OCI-LY1 (cell line): ENCODE results near the gene LRRC4.

Experiments used
- H2AFZ ChIP-seq: fragments of 200-600 bp; sonication (generic), shearing (Covaris generic); 2 replicates; pipeline ENCODE4 v1.6.0; 2014; ENCODE audit warnings: antibody characterized with exemption, mild to moderate bottlenecking, low read length
- H3F3A ChIP-seq: fragments of 200-600 bp; sonication (generic), shearing (Covaris generic); 2 replicates; pipeline ENCODE4 v1.6.0; 2014; ENCODE audit warnings: mild to moderate bottlenecking, antibody characterized with exemption, low read length, moderate library complexity; ENCODE audit not compliant: insufficient read depth
- H3K27ac ChIP-seq: fragments of 200-600 bp; sonication (generic); 2 replicates; pipeline ENCODE4 v1.5.1; 2014; ENCODE audit warnings: low read length, mixed run types, mild to moderate bottlenecking, low read depth; ENCODE audit not compliant: poor library complexity, severe bottlenecking
- H3K27me3 ChIP-seq: fragments of 200-600 bp; sonication (generic); 2 replicates; pipeline ENCODE4 v1.6.0; 2014; ENCODE audit warnings: antibody characterized with exemption, mild to moderate bottlenecking, low read length, moderate library complexity; ENCODE audit not compliant: insufficient read depth
- H3K36me3 ChIP-seq: fragments of 200-600 bp; sonication (generic); 2 replicates; pipeline ENCODE4 v1.6.1; 2014; ENCODE audit warnings: mild to moderate bottlenecking, antibody characterized with exemption, low read length, moderate library complexity, mixed read lengths; ENCODE audit not compliant: insufficient read depth
- H3K4me1 ChIP-seq: fragments of 200-600 bp; sonication (generic); 2 replicates; pipeline ENCODE4 v1.5.1; 2014; ENCODE audit warnings: mild to moderate bottlenecking, low read length, moderate library complexity; ENCODE audit not compliant: insufficient read depth, severe bottlenecking
- H3K4me2 ChIP-seq: fragments of 200-600 bp; sonication (generic), shearing (Covaris generic); 2 replicates; pipeline ENCODE4 v1.6.1; 2014; ENCODE audit warnings: low read length
- H3K4me3 ChIP-seq: fragments of 200-600 bp; sonication (generic); 2 replicates; pipeline ENCODE4 v1.5.1; 2014; ENCODE audit warnings: low read length, low read depth, mild to moderate bottlenecking, mixed read lengths; ENCODE audit not compliant: poor library complexity, severe bottlenecking
- H3K79me2 ChIP-seq: fragments of 200-600 bp; shearing (Covaris generic); 2 replicates; pipeline ENCODE4 v1.6.1; 2016; ENCODE audit warnings: mixed run types, low read length, mixed read lengths; ENCODE audit not compliant: insufficient read depth
- H3K9ac ChIP-seq: fragments of 200-600 bp; sonication (generic), shearing (Covaris generic); 2 replicates; pipeline ENCODE4 v1.6.1; 2014; ENCODE audit warnings: mild to moderate bottlenecking, low read length, mixed read lengths
- H3K9me2 ChIP-seq: fragments of 200-600 bp; sonication (generic), shearing (Covaris generic); 2 replicates; pipeline ENCODE4 v1.6.1; 2014; ENCODE audit warnings: low read depth, mild to moderate bottlenecking, low read length, mixed read lengths
- H3K9me3 ChIP-seq: fragments of 200-600 bp; shearing (Covaris generic); 2 replicates; pipeline ENCODE4 v1.6.1; 2014; ENCODE audit warnings: low read length, mixed read lengths
- H4K20me1 ChIP-seq: fragments of 200-600 bp; sonication (generic), shearing (Covaris generic); 2 replicates; pipeline ENCODE4 v1.6.0; 2016; ENCODE audit warnings: mild to moderate bottlenecking, low read length; ENCODE audit not compliant: insufficient read depth
- EZH2 ChIP-seq: fragments of 200-600 bp; sonication (generic), shearing (Covaris generic); IDR thresholded peaks from 2 replicates; pipeline ENCODE4 v1.8.0; 2017; ENCODE audit warnings: borderline replicate concordance, mixed run types, mild to moderate bottlenecking, antibody characterized with exemption, low read length, moderate library complexity, mixed read lengths
- TF ChIP-seq, protein P1 (sequence below): fragments of 200-600 bp; sonication (generic), shearing (Covaris generic); IDR thresholded peaks from 2 replicates; pipeline ENCODE4 v1.5.1; 2017; ENCODE audit warnings: mild to moderate bottlenecking, antibody characterized with exemption, low read length, moderate library complexity, mixed read lengths

Gene LRRC4

DNA sequence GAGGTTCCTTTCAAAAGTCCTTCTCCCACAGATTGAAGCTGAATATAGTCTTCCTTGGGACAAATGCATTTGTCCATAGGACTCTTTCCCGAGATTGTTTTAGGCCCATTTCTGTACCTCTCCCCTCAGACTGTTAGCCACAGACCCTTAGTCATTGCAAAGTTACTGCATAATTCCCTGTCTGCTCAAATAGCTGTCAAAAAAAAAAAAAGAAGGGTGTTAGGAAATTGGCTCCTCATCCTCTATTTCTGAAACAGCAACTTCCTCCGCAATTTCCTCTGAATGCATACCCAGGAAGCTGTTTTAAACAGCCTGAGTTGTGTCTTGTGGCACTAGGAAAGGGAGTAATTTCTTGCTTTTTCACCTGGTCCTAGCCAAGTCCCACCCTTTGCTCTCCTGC is 5.4 kb downstream of the LRRC4 start:
- no peak overlapping the region for H3K4me2 ChIP-seq
- no peaks in the 10 kb centered on the region for H3F3A ChIP-seq
- no peaks in the 10 kb centered on the region for H4K20me1 ChIP-seq
- H3K27me3 ChIP-seq = no peaks in the 10 kb centered on the region
- H3K4me3 ChIP-seq = no peak overlapping the region
- no peaks in the 10 kb centered on the region for H3K79me2 ChIP-seq
- TF ChIP-seq EZH2 = no peak
- TF ChIP-seq, protein P1, sequence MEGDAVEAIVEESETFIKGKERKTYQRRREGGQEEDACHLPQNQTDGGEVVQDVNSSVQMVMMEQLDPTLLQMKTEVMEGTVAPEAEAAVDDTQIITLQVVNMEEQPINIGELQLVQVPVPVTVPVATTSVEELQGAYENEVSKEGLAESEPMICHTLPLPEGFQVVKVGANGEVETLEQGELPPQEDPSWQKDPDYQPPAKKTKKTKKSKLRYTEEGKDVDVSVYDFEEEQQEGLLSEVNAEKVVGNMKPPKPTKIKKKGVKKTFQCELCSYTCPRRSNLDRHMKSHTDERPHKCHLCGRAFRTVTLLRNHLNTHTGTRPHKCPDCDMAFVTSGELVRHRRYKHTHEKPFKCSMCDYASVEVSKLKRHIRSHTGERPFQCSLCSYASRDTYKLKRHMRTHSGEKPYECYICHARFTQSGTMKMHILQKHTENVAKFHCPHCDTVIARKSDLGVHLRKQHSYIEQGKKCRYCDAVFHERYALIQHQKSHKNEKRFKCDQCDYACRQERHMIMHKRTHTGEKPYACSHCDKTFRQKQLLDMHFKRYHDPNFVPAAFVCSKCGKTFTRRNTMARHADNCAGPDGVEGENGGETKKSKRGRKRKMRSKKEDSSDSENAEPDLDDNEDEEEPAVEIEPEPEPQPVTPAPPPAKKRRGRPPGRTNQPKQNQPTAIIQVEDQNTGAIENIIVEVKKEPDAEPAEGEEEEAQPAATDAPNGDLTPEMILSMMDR = no peak
- H3K27ac ChIP-seq = no peak overlapping the region
- H3K9me3 ChIP-seq = no peaks in the 10 kb centered on the region
- no peaks in the 10 kb centered on the region for H3K9me2 ChIP-seq
- peaks cover 39% of the 10 kb centered on the region for H3K36me3 ChIP-seq
- H2AFZ ChIP-seq = no peak overlapping the region
- H3K4me1 ChIP-seq = peaks cover 7% of the 10 kb centered on the region
- no peak overlapping the region for H3K9ac ChIP-seq

DNA sequence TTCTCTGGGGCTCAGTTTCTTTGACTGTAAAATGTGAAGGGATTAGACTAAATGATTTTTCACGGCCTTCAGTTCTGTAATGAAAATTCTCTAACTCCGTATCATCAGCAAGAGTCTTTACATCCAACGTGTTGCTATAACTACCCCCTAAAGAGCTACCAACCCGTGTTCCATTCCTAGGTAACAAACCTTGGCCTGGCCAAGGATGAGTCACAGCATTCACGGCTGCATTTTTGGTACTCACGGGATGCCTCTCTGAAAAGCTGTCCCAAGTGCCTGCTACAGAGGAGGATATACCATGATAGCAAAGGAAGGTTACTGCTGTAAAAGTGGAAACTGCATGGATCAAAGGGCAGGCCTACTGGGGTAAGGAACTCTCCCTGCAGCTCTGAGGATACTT is 5.9 kb downstream of the LRRC4 start:
- TF ChIP-seq, protein P1 = no peak
- TF ChIP-seq EZH2 = no peak
- H3K9me2 ChIP-seq = no peaks in the 10 kb centered on the region
- no peak overlapping the region for H3K9ac ChIP-seq
- no peak overlapping the region for H3K4me3 ChIP-seq
- no peaks in the 10 kb centered on the region for H4K20me1 ChIP-seq
- H3K4me1 ChIP-seq = peaks cover 3% of the 10 kb centered on the region
- no peak overlapping the region for H3K4me2 ChIP-seq
- no peaks in the 10 kb centered on the region for H3K27me3 ChIP-seq
- no peaks in the 10 kb centered on the region for H3K9me3 ChIP-seq
- no peaks in the 10 kb centered on the region for H3K79me2 ChIP-seq
- H3K27ac ChIP-seq = no peak overlapping the region
- no peaks in the 10 kb centered on the region for H3F3A ChIP-seq
- no peak overlapping the region for H2AFZ ChIP-seq
- H3K36me3 ChIP-seq = peaks cover 43% of the 10 kb centered on the region

DNA sequence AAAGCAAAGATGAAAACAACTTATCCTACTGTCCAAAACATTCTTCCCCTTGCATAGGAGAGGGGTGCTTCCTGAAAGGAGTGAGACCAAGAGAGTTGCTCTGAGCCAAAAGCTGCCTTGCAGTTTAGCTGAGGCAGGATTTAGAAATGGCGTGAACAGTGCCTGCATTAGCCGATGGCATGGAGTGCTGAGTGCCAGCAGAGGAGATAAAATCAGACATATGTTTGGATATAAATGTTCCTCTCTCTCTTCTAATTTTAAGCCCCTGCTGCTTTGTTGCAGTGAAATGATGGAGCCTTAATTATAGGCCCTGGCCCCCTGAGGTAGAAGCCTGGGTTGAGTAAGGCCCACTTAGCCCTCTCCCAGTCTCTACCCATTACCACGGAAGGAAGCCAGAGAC is 7.1 kb downstream of the LRRC4 start:
- Histone ChIP-seq H3K9ac (no peak overlapping the region), H3K4me1 (no peaks in the 10 kb centered on the region), H3K36me3 (peaks cover 37% of the 10 kb centered on the region), H3K79me2 (no peaks in the 10 kb centered on the region), H3K4me2 (no peak overlapping the region), H3K9me2 (no peaks in the 10 kb centered on the region), H3K27me3 (no peaks in the 10 kb centered on the region), H3K27ac (no peak overlapping the region), H3K9me3 (no peaks in the 10 kb centered on the region), H3K4me3 (no peak overlapping the region), H4K20me1 (no peaks in the 10 kb centered on the region), H2AFZ (no peak overlapping the region), H3F3A (no peaks in the 10 kb centered on the region)
- no peak for TF ChIP-seq EZH2
- TF ChIP-seq, protein P1 = no peak
